ENCODE measurements around the gene FBXO33. TPM values are rescaled to one million over a fixed set of nuclear protein-coding genes. Genes with fewer than 3 reads are reported as not detected.

Gene FBXO33
- total and polyA plus RNA-seq, 2 donors (not counting 1 experiment from before 2014, with no cell fraction given), result 17.3 to 19.3 TPM

GRCh38 chr14:39381366-39381765, 50.9 kb downstream of the FBXO33 start:
- Histone ChIP-seq H3K9ac (ENCODE audit: low read length) (no peak overlapping the region), H3K4me2 (replicated peaks; ENCODE audit: low read depth, low read length, poor library complexity, severe bottlenecking) (no peak overlapping the region), H3K4me3 (ENCODE audit: control extremely low read depth in 1 of 5, extremely low read depth in 1 of 5, insufficient read depth in 1 of 5, low read depth in 2 of 5, low read length in 4 of 5) (no peak overlapping the region), H3K27me3 (replicated peaks in 1 of 4; ENCODE audit: control extremely low read depth in 1 of 4, control insufficient read depth in 3 of 4, insufficient read depth in 4 of 4, low read length in 3 of 4) (no peaks in the 10 kb centered on the region), H3K27ac (ENCODE audit: low read length in 2 of 2) (no peak overlapping the region), H3K9me3 (ENCODE audit: control extremely low read depth in 1 of 3, control insufficient read depth in 2 of 3, insufficient read depth in 1 of 3, low read length in 2 of 3) (no peaks in the 10 kb centered on the region), H3K4me1 (ENCODE audit: control insufficient read depth in 2 of 2, insufficient read depth in 2 of 2, low read length in 2 of 2) (no peaks in the 10 kb centered on the region), H3K79me2 (ENCODE audit: control insufficient read depth, insufficient read depth, low read length) (no peaks in the 10 kb centered on the region), H2AFZ (ENCODE audit: insufficient read depth, low read depth, low read length, poor library complexity, severe bottlenecking) (no peak overlapping the region), H3K36me3 (replicated peaks in 1 of 2; ENCODE audit: control extremely low read depth in 1 of 2, control insufficient read depth in 1 of 2, extremely low read depth in 1 of 2, insufficient read depth in 2 of 2, low read length in 1 of 2) (no peaks in the 10 kb centered on the region), H4K20me1 (ENCODE audit: control insufficient read depth, insufficient read depth, low read length, poor library complexity, severe bottlenecking) (no peaks in the 10 kb centered on the region)
- Mint-ChIP-seq H3K9me3 (ENCODE audit: insufficient read depth) (no peaks in the 10 kb centered on the region), H3K27me3 (no peaks in the 10 kb centered on the region), H3K4me3 (no peak overlapping the region), H3K4me1 (no peaks in the 10 kb centered on the region), H3K27ac (no peak overlapping the region)
- ChIA-PET CTCF (no interaction called here), POLR2A (no interaction called here)
- intact Hi-C loops (cut with micrococcal nuclease), result no loop called here
- 100% methylated on average over 2 of the region's 4 CpGs for WGBS (ENCODE audit: insufficient coverage)
- no peak for TF ChIP-seq EZH2 (IDR thresholded peaks at IDR 0.05; ENCODE audit: borderline replicate concordance, insufficient read depth, low read depth, low read length, poor library complexity, severe bottlenecking)
- TF ChIP-seq CTCF (IDR thresholded peaks at IDR 0.05), result no peak
- DNase-seq (no peak), ATAC-seq (ENCODE audit: low read depth) (no peak)

GRCh38 chr14:39376667-39377403, 55.4 kb downstream of the FBXO33 start:
- Mint-ChIP-seq H3K9me3 (ENCODE audit: insufficient read depth) (no peaks in the 10 kb centered on the region), H3K4me3 (no peak overlapping the region), H3K27me3 (no peaks in the 10 kb centered on the region), H3K27ac (no peak overlapping the region), H3K4me1 (no peaks in the 10 kb centered on the region)
- DNase-seq (no peak), ATAC-seq (ENCODE audit: low read depth) (no peak)
- Histone ChIP-seq H3K9me3 (ENCODE audit: control extremely low read depth in 1 of 3, control insufficient read depth in 2 of 3, insufficient read depth in 1 of 3, low read length in 2 of 3) (no peaks in the 10 kb centered on the region), H3K79me2 (ENCODE audit: control insufficient read depth, insufficient read depth, low read length) (no peaks in the 10 kb centered on the region), H4K20me1 (ENCODE audit: control insufficient read depth, insufficient read depth, low read length, poor library complexity, severe bottlenecking) (no peaks in the 10 kb centered on the region), H3K4me1 (ENCODE audit: control insufficient read depth in 2 of 2, insufficient read depth in 2 of 2, low read length in 2 of 2) (no peaks in the 10 kb centered on the region), H3K9ac (ENCODE audit: low read length) (no peak overlapping the region), H3K27me3 (replicated peaks in 1 of 4; ENCODE audit: control extremely low read depth in 1 of 4, control insufficient read depth in 3 of 4, insufficient read depth in 4 of 4, low read length in 3 of 4) (no peaks in the 10 kb centered on the region), H3K27ac (ENCODE audit: low read length in 2 of 2) (no peak overlapping the region), H3K36me3 (replicated peaks in 1 of 2; ENCODE audit: control extremely low read depth in 1 of 2, control insufficient read depth in 1 of 2, extremely low read depth in 1 of 2, insufficient read depth in 2 of 2, low read length in 1 of 2) (peaks cover 0 to 2% of the 10 kb centered on the region in 2 experiments), H3K4me2 (replicated peaks; ENCODE audit: low read depth, low read length, poor library complexity, severe bottlenecking) (no peak overlapping the region), H2AFZ (ENCODE audit: insufficient read depth, low read depth, low read length, poor library complexity, severe bottlenecking) (no peak overlapping the region), H3K4me3 (ENCODE audit: control extremely low read depth in 1 of 5, extremely low read depth in 1 of 5, insufficient read depth in 1 of 5, low read depth in 2 of 5, low read length in 4 of 5) (no peak overlapping the region)
- 50% methylated on average over 1 of the region's 4 CpGs for WGBS (ENCODE audit: insufficient coverage)
- ChIA-PET POLR2A (no interaction called here), CTCF (no interaction called here)
- intact Hi-C loops (cut with micrococcal nuclease), result no loop called here
- no peak for TF ChIP-seq EZH2 (IDR thresholded peaks at IDR 0.05; ENCODE audit: borderline replicate concordance, insufficient read depth, low read depth, low read length, poor library complexity, severe bottlenecking)
- no peak for TF ChIP-seq CTCF (IDR thresholded peaks at IDR 0.05)

Measured in B cell (primary cell).